22Rv1 (cell line): Measurements from ENCODE around the gene LAMA3.

Source experiments
- CTCF ChIP-seq: fragments of 450-650 bp; IDR thresholded peaks from 2 replicates; pipeline ENCODE4 v1.5.1; 2017; ENCODE audit warnings: mild to moderate bottlenecking
- ZFX ChIP-seq: fragments of 450-650 bp; IDR thresholded peaks from 2 replicates; pipeline ENCODE4 v1.6.1; 2017; ENCODE audit warnings: antibody characterized with exemption, borderline replicate concordance

GRCh38 chr18:23664674-23665073 lies 24.6 kb upstream of the LAMA3 start:
- TF ChIP-seq CTCF (no peak), ZFX (no peak)
